Fibroblast of the aortic adventitia (primary cell): ENCODE data around the gene EXOC2. TPM values are rescaled to one million over a fixed set of nuclear protein-coding genes. Genes with fewer than 3 reads are reported as not detected.

Source experiments
- DNase-seq: peaks from one replicate; pipeline ENCODE4 v3.0.0-alpha.2; 2010; ENCODE audit warnings: low read depth
- H3K4me3 ChIP-seq: 2 replicates; pipeline ENCODE4 v1.5.1; 2011; ENCODE audit warnings: low read depth, mild to moderate bottlenecking, control low read depth, low read length, moderate library complexity
- CTCF ChIP-seq: IDR thresholded peaks from 2 replicates; pipeline ENCODE4 v1.5.1; 2011; ENCODE audit warnings: mild to moderate bottlenecking, low read length, control low read depth, inconsistent platforms; ENCODE audit not compliant: insufficient read depth
- total RNA-seq: library from RNA; depleted of rRNA; stranded (reverse); fragments of >200 nt; gene quantifications from 2 replicates; pipeline ENCODE4 v1.2.3, GENCODE V29; 2012; ENCODE audit warnings: low replicate concordance

EXOC2 gene
- total RNA-seq, 1 donor = 27.9 TPM

DNA sequence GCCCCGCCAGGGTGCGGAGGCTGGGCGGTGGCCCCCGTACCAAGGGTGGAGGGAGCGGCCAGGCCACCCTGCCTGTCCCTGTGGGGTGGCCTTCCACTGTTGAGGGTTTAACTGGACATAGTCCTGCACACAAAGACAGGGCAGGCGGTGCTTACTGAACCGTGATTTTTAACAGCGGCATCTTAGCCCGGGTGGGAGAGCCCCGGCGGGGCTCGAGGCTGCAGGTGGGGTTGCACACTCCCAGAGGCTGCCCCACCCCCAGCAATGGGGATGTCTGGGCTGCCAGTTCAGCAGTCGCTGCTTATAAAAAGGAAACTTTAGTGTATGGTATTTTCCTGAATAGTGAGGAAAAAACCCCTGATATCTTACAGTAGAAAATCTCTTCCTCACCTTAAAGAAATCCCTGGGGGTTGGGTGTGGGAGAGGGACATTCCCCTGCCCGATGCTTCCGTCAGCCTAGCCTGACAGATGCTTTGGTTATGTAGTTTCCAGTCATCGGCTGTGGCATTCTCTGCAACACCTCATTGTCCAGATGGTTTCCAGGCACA is 222.0 kb downstream of the EXOC2 start:
- no peak for DNase-seq
- no peak for TF ChIP-seq CTCF
- no peak overlapping the region for H3K4me3 ChIP-seq

GRCh38 chr6:470051-470900 is 222.7 kb downstream of the EXOC2 start:
- no peak for DNase-seq
- TF ChIP-seq CTCF = no peak
- H3K4me3 ChIP-seq = no peak overlapping the region

DNA sequence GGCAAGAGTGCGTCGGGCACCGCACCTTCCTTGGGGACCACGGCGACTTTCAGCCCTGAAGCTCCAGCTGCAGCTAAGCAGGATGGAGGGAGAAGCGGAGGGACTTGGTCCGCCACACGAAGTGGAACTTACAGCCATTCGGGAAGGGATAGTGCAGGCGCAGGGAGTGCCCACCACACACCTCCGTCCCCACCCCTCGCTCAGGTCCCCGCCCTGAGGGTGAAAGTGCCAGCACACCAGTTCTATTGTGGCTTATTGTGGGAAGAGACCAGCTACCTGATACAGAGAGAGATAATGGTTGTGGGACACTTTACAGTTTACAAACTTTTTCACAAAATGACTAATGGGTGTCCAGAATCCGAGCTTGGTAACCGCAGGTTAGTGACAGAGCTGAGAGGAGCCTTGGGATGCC is 225.3 kb downstream of the EXOC2 start:
- no peak for TF ChIP-seq CTCF
- no peak overlapping the region for H3K4me3 ChIP-seq
- no peak for DNase-seq

DNA sequence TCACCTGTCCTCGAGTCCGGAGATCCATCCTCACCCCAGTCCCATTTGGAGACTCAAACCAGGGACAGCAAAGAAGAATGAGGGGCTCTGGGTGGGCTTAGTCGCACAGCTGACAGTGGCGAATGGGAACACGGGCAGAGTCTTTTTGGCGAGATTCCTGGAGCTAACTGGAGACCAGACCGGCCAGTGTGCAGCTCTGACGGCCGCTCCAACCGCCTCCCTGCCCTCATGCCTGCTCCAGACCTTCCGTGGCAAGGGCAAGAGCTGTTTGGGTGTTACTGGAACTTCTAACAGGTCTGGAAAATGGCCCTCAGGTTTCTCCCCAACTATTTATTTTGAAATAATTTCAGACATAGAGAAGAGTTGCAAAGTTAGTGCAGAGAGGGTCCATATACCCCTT is 225.8 kb downstream of the EXOC2 start:
- no peak overlapping the region for H3K4me3 ChIP-seq
- TF ChIP-seq CTCF = no peak
- DNase-seq = no peak

DNA sequence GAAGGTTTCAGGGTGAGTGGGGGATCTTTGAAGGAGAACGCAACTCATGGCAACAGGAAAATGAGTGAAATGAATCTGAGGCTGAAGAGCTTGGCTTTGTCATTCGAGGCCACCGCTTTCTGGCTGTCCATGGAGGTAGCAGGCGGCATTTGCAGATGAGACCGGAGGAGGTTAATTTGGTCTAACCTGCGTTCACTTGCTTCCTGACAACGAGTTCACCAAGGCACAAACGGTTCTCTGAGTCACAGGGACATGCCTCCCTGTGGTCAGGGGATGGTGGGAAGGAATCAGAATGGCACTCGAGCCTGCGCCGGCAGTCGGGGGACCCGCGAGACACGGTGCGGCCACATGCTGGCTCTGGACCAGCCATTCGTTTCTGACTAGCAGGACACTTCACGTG is 226.4 kb downstream of the EXOC2 start:
- no peak for TF ChIP-seq CTCF
- no peak overlapping the region for H3K4me3 ChIP-seq
- no peak for DNase-seq

DNA sequence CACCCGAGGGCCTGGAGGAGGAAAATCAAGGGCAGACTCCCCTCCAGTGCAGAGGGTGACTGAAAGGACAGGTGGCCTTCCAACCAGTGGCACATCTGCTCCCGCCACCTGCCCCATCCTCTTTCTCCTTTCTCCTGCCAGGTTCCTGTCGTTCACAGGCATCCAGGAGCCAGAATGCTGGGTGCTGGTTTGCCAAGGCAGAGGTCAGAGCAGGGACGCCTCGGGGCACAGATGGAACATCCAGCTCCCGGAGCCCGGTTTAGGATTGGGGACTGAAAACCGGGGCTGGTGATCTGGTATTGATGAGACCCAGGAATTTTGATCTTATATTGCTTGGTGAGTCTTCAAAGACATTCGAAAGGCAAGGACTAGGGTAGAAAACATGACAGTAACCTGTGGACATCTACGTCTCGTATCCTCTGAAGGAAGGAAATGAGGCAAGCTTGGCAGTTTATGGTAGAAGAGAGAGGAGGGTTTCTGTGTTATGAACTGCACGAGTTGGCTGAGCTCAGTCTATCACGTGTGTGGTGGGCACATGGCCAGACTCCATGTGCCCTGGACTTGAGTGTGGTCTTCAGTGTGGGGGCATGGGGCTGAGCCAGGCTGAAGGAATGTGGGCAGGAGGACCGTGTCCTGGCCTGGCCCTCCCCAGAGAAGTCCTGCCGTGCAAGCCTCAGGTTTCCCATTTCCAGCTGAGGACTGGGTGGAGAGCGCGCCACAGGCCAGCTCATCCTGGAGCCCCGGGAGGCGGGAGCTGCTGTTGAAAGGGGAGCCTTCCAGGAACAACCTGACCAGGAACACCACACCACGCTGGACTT is 227.2 kb downstream of the EXOC2 start:
- DNase-seq = no peak
- no peak for TF ChIP-seq CTCF
- no peak overlapping the region for H3K4me3 ChIP-seq
